Left forelimb (tissue), 1 donor: Measurements from ENCODE around the gene TAF10.
A peak's percentile ranks its signal among the peaks of the same experiment; 100 is the strongest.

Source experiments
- DNase-seq: peaks from one replicate; pipeline ENCODE4 v3.0.0-alpha.2; 2018; ENCODE audit warnings: low spot score

The TAF10 gene

DNA sequence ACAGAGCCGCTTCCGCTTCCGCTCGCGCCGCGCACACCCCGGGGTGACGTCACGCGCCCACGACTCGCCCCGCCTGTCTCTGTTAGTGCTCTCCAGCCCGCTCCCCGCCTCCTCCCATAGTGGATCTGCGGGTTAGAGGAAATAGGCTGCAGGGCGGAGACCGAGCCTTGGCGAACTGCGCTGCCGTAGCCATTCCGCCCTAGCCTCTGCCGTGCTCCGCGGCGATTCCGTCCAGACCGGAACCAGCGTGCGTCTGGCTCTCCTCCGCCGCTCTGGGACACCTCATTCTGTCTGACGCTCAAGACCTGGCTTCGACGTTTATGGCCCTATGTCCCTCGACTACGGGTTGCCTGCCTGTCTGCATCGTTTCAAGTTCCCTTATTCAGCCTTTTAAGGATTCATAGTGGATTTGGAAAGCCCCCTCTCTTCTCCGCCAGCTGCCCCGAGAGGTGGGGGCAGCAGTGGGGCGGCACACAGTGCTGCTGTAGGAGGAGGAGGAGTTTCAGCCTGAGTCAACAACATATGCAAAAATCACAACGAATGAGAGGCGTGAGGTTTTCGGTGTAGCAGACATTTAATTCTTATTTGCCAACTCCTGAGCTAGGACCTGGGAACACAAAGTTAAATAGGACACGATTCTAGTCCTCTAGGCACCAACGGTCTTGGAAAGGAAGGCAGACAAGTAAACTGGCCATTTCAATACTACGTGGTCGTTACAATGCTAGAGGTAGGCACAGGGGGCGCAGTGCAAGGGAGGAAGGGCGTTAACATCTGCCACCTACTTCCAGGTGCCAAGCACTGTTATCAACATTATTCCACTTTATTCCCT is at the start of gene TAF10:
TSS of gene TAF10 (minus strand) at position 4 of the 829 bp plus-strand sequence. CDS start 27 bp downstream, outside the sequence.
- peak; percentile 98 for DNase-seq

GRCh38 chr11:6660712-6661111 is 48.7 kb upstream of the TAF10 start:
- no peak for DNase-seq

- DNase-seq, result no peak
Measured at GRCh38 chr11:6658647-6659046, 46.6 kb upstream of the TAF10 start.

- DNase-seq, result no peak
Measured at GRCh38 chr11:6657346-6657745, 45.3 kb upstream of the TAF10 start.

DNA sequence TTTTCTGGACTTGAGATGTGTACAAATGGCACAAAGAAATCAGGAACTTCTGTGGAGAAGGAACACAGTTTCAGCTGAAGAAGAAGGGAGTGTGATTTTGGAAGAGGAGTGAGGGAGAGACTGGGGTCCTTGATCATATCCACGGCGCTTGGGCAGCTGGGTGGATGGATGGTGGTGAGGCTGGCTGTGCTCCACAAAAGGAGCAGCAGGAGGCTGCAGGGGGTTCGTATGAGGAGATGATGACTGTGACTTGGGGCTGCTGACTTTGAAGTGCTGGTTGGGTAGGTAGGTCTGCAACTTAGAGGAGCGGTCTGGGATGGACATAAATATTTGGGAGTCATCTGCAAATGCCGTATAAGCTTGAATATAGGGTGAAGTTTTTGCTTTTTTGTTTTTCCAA is 44.9 kb upstream of the TAF10 start:
- no peak for DNase-seq

DNA sequence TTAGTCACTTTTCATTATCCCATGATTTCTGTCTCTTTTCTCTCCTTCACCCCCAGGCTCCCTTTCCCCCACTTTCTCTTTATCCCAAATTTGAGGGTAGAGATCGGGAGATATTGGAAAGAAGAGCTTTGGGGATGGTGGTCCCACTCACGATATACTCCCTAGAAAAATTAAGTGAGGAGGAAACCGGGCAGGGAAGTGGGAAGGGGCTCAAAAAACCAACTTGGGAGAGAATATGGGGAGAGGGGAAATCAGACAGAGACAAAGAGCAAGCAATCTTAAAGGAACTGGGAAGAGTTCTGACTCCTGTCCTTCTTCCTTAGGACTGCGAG is 44.5 kb upstream of the TAF10 start:
- DNase-seq, result no peak

DNA sequence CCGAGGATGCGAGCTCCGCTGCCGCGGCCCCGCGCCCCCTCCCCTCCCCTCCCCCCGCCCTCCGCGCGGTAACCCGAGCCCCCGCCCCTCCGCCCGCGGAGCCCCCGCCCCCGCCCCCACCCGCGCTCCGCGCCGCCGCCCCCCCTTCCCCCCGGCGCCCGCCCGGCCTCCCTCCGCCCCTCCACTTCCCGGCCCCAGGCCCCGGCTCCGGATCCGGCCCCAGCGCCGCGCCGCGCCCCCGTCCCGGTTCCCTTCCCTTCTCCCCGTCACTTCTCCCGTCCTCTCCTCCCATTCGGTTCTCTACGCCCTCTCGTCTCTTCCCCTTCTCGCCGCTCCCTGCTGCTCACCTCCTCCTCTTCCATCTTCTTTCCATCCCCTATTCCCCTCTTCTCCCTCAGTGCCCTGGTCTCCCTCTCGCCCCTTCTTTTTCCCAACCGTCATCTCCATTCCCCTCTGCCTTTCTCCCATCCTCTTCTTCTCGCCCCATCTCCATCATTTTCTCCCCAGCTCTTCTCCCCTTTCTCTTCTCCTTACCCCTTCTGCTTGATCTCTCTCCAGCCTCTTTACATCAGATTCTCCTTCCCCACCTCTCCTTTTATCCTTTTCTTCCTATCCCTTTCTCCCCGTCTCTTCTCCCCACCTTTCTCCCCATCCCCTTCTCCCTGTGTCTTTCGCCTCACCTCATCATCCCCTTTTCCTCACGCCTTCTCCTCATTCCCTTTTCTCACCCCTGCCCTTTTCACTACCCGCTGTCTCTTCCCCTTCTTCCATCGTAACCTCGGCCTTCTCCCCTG is 44.0 kb upstream of the TAF10 start, which contains the start of gene DCHS1:
TSS of gene DCHS1 (minus strand) at position 20 of the 794 bp plus-strand sequence. CDS start 14,196 bp downstream, outside the sequence.
- DNase-seq, result peak; percentile 82

GRCh38 chr11:6655020-6655789 is 43.2 kb upstream of the TAF10 start:
- DNase-seq, result peak; percentile 78

- DNase-seq, result no peak
Measured at GRCh38 chr11:6654281-6655019, 42.4 kb upstream of the TAF10 start.

DNA sequence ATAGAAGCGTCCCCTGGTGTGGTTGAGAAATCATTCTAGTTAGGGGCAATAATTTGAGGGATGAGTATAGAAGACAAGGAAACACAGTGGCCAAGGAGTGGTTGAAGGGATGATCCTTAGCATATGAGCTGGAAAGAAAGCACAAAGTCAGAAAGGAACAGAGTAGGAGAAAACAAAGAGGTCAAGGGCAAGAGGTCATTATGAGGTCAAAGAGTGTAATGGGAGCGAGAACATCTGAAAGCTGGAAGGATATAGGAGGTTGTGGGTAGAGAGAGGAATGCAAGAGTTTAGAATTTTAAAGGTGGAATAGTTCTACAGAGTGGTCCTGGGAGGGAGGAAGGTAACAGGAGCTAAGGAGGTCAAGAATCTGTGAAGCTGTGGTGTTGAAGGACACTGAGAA is 41.6 kb upstream of the TAF10 start:
- DNase-seq, result no peak

DNA sequence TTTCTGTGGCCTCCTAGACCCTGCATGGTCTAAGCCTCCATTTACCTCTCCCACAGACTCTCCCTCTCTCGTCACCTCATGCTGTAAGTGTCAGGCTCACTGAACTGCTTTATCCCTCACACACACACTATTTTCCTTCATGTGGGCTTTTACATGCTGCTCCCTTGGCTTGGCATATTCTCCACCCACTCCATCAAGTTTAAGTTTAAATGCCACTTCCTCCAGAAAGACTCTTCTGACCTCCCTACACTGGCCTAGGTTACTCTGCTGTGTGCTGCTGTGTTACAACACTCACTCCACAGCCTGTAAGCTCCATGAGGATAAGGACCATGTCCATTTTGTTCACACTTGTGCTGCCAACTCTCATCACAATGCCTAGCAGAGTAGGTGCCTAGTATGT is 41.1 kb upstream of the TAF10 start:
- DNase-seq, result no peak

GRCh38 chr11:6652182-6652581 is 40.2 kb upstream of the TAF10 start:
- no peak for DNase-seq

GRCh38 chr11:6650980-6651379 is 39.0 kb upstream of the TAF10 start:
- DNase-seq, result no peak

- DNase-seq, result no peak
Measured at GRCh38 chr11:6650104-6650503, 38.1 kb upstream of the TAF10 start.

DNA sequence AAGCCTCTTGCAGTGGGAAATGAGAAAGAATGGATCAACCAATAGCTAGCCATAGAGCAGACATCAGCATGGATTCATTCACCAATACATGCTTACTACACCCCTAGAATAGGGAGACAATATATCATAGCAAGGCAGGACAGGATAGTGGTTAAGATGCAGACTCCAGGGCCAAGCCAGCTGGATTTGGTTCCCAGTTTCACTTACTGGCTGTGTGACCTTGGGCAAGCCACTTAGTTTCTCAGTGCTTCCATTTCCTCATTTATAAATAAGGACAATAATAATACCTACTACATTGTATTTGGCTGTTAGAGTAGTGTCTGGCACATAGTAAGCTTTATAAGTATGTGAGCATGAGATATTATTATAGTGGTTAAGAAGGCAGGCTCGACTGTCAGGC is 36.5 kb upstream of the TAF10 start:
- no peak for DNase-seq

DNA sequence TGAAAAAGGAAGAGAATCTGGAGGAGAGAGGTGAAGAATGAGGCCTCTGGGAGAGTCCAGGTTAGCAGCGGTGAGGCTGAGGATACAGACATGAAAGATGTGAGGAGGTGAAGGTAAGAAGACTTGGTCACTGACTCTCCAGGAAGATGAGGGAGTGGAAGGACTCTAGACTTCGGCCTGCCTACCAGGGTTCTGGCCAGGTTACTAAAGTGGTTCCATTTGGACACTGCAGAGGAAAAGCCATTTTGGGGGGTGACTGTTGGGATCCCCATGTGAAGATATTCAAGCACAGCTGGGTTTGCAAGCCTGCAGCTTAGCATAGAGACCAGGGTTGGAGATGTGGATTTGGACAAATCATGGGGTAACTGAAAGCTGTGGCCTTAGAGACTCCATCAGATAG is 35.8 kb upstream of the TAF10 start:
- peak; percentile 52 for DNase-seq

DNA sequence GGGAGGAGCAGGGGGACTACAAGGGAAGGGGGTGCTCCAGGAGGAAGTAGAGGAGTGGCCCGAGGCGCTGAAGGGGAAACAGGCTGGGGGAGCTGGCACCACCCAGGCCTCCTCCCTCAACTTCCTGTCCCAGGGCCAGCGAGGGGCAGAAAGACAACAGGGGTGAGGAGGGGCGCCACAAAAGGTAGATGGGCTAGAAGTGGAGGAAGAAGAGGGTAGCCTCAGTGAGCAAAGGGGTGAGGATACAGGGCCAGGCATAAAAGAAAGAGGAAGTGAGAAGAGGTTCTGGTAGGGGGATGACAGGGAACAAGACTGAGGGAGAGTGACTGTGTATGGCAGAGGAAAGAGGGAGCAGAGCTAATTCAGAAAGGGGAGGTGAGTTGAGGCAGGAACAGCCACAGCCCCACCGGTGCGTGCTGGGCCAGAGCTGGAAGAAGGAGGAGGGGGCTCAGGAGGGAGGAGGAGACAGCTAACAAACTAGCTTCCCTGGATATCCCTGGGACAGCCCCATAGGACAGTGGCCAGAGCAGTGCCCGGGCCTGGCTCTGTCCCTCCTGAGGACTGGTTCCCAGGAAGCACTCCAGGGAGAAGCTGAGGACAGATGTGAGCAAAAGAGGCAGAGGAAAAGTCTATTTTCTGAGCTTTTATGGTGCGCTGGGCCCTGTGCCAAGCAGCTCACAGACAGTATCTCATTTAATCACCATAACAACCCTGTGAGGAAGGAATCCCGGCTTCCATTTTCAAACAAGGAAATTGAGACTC is 35.1 kb upstream of the TAF10 start:
- peak; percentile 76 for DNase-seq

DNA sequence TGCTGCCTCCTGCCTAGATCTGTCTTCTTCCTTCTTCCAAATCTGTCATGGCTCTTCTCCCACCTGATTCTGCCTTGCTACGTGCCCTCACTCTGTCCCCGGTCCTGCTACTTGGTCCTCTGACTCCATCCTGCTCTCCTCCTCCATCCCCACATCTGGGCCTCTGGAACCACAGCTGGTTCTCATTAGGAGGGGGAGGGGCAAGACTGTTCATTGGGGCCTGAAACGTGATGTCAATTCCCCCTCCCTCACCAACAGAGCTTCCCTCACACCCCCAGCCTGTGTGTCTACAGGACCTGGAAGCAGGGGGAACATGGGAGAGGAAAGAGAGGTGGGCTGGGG is 34.5 kb upstream of the TAF10 start:
- DNase-seq, result peak; percentile 88

DNA sequence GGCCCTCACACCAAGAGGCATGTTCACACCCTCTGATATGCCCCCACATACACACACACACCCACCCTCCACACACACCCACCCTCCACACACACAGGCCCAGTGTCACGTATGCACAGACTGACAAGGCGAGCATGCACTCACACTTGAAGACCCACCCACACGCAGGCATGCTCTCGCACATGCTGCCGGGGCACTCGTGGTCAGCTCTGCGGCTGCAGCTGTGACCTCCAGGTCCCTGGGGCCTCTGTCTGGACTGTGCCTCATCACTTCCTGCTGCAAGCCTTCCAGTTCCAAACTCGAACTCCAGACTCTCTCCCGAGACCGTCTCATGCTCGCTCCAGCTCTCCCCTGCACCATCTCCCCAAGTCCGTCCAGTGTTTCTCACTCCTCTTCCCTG is 34.1 kb upstream of the TAF10 start:
- peak; percentile 80 for DNase-seq

DNA sequence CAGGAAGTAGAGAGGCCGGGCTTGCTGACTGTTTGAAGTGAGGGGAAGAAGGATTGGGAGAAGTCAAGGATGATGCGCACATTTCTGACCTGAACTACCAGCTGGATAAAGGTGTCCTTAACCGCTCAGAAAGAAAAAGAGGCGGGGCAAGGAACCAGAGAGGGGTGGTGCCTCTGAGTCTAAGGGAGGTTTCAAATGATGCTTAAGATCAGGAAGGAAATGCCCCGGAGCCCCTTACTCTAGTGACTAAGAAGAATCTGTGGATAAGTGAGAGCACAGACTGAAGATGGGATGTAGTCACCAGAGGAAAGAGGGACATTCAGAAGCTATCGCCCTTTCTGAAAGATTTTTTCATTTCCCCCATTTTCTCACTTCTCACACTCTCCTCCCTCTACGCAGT is 30.9 kb upstream of the TAF10 start:
- DNase-seq, result peak; percentile 15
